Ishikawa (cell line): ENCODE data around the gene HOXB7.

Experiments
- CREB1 ChIP-seq: IDR thresholded peaks from 2 replicates; pipeline ENCODE4 v1.6.1; 2012; ENCODE audit warnings: low read depth
- EP300 ChIP-seq: IDR thresholded peaks from 2 replicates; pipeline ENCODE4 v1.6.1; 2012; ENCODE audit warnings: borderline replicate concordance
- MAX ChIP-seq: IDR thresholded peaks from 2 replicates; pipeline ENCODE4 v1.6.1; 2012
- NFIC ChIP-seq: IDR thresholded peaks from 2 replicates; pipeline ENCODE4 v1.6.1; 2012
- RAD21 ChIP-seq: IDR thresholded peaks from 2 replicates; pipeline ENCODE4 v1.6.1; 2012; ENCODE audit warnings: low read depth
- TAF1 ChIP-seq: IDR thresholded peaks from 2 replicates; pipeline ENCODE4 v1.6.1; 2012; ENCODE audit warnings: low read depth, mild to moderate bottlenecking
- TCF12 ChIP-seq: IDR thresholded peaks from 2 replicates; pipeline ENCODE4 v1.6.1; 2012; ENCODE audit warnings: low read depth
- YY1 ChIP-seq: IDR thresholded peaks from 2 replicates; pipeline ENCODE4 v1.6.1; 2012; ENCODE audit warnings: low read depth
- ZBTB7A ChIP-seq: IDR thresholded peaks from 2 replicates; pipeline ENCODE4 v1.6.1; 2012; ENCODE audit warnings: low read depth

GRCh38 chr17:48579471-48579759, 31.4 kb downstream of the HOXB7 start:
- TF ChIP-seq YY1, result no peak
- TF ChIP-seq RAD21, result no peak
- no peak for TF ChIP-seq MAX
- no peak for TF ChIP-seq TCF12
- TF ChIP-seq ZBTB7A, result no peak
- TF ChIP-seq NFIC, result no peak
- no peak for TF ChIP-seq EP300
- no peak for TF ChIP-seq CREB1
- no peak for TF ChIP-seq TAF1
